Neural crest cell (in vitro differentiated cells): Measurements from ENCODE around the gene ETV3. TPM values are rescaled to one million over a fixed set of nuclear protein-coding genes. Genes with fewer than 3 reads are reported as not detected.

Experiments used
- DNase-seq: peaks from one replicate; pipeline ENCODE4 v3.0.0; 2021; ENCODE audit warnings: low read depth, mixed read lengths, low spot score
- H3K27ac Mint-ChIP-seq: one replicate; pipeline ENCODE4 v1.8.0; 2021; ENCODE audit warnings: mild to moderate bottlenecking, mixed read lengths; ENCODE audit not compliant: unreplicated experiment
- H3K27me3 Mint-ChIP-seq: 2 replicates; pipeline ENCODE4 v1.8.0; 2021; ENCODE audit warnings: low read depth, mild to moderate bottlenecking, mixed read lengths
- H3K36me3 Mint-ChIP-seq: 2 replicates; pipeline ENCODE4 v1.8.0; 2021; ENCODE audit warnings: low read depth, mild to moderate bottlenecking, mixed read lengths
- H3K4me1 Mint-ChIP-seq: 2 replicates; pipeline ENCODE4 v1.8.0; 2021; ENCODE audit warnings: mixed read lengths
- H3K4me3 Mint-ChIP-seq: one replicate; pipeline ENCODE4 v1.8.0; 2021; ENCODE audit warnings: mild to moderate bottlenecking, mixed read lengths
- H3K9me3 Mint-ChIP-seq: 2 replicates; pipeline ENCODE4 v1.8.0; 2021; ENCODE audit warnings: mixed read lengths
- CTCF ChIP-seq: fragments of 200-600 bp; sonication (generic); conservative IDR thresholded peaks from 2 replicates; pipeline ENCODE4 v1.5.0; 2021; ENCODE audit warnings: antibody characterized with exemption, mild to moderate bottlenecking
- total RNA-seq: library from RNA; stranded (reverse); gene quantifications from 2 replicates; pipeline ENCODE4 v1.2.1, GENCODE V29; 2021

ETV3 gene
- total RNA-seq, 1 donor from 2014 or later = 29.7 TPM

- H3K27ac Mint-ChIP-seq = no peak overlapping the region
- no peaks in the 10 kb centered on the region for H3K36me3 Mint-ChIP-seq
- TF ChIP-seq CTCF = no peak
- H3K4me3 Mint-ChIP-seq = no peak overlapping the region
- H3K4me1 Mint-ChIP-seq = peaks cover 20% of the 10 kb centered on the region
- H3K9me3 Mint-ChIP-seq = no peaks in the 10 kb centered on the region
- H3K27me3 Mint-ChIP-seq = no peaks in the 10 kb centered on the region
- no peak for DNase-seq
Observed at GRCh38 chr1:157091668-157092273, 46.4 kb downstream of the ETV3 start.

DNA sequence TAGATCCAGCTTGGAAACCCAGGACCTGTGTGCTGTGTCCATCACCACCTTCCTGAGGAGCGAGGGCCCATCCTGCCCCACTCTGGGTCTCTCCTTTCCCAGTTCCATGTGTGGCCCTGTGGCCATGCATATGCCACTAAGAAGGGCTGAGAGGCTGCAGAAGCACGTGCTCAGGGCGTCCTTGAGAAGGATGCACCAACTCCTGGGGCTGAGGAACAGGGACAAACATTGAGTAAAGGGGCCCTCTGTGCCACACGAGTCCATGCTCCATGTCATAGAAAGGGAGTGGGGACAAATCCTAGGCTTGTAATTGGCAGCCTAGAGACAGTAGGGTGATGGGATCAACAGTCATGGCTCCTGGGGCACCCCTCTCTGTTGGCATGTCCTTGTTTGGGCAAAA, 47.0 kb downstream of the ETV3 start:
- no peak overlapping the region for H3K27ac Mint-ChIP-seq
- no peak overlapping the region for H3K4me3 Mint-ChIP-seq
- no peaks in the 10 kb centered on the region for H3K9me3 Mint-ChIP-seq
- peaks cover 20% of the 10 kb centered on the region for H3K4me1 Mint-ChIP-seq
- H3K27me3 Mint-ChIP-seq = no peaks in the 10 kb centered on the region
- TF ChIP-seq CTCF = no peak
- no peak for DNase-seq
- no peaks in the 10 kb centered on the region for H3K36me3 Mint-ChIP-seq

DNA sequence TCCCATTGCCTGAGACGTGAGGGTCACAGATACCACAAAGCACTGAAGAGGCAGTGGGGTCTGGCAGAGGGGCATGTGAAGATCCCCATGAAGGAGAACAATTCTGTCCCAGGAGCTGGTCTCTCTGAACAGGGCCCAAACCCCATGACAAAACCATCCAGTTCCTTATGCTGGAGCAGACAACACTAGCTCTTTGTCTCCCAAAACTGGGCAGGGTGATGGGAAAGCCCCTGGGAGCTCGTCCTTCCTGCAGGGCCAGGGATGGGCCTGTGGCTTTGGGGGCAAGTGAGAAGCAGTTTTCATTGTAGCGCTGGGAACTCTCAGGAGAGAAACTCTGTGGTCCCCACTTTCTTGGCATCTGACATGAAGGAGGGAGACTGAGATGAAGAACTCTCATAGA, 47.4 kb downstream of the ETV3 start:
- Mint-ChIP-seq H3K4me3 (no peak overlapping the region), H3K27me3 (no peaks in the 10 kb centered on the region), H3K9me3 (no peaks in the 10 kb centered on the region), H3K36me3 (no peaks in the 10 kb centered on the region), H3K27ac (no peak overlapping the region), H3K4me1 (peaks cover 20% of the 10 kb centered on the region)
- no peak for TF ChIP-seq CTCF
- no peak for DNase-seq

- DNase-seq = peak; percentile 98
- peak overlapping the region; percentile 64 for H3K27ac Mint-ChIP-seq
- peaks cover 20% of the 10 kb centered on the region for H3K4me1 Mint-ChIP-seq
- no peaks in the 10 kb centered on the region for H3K36me3 Mint-ChIP-seq
- H3K27me3 Mint-ChIP-seq = no peaks in the 10 kb centered on the region
- no peak overlapping the region for H3K4me3 Mint-ChIP-seq
- no peaks in the 10 kb centered on the region for H3K9me3 Mint-ChIP-seq
- peak; percentile 98 for TF ChIP-seq CTCF
Observed at GRCh38 chr1:157090196-157090647, 48.0 kb downstream of the ETV3 start.

DNA sequence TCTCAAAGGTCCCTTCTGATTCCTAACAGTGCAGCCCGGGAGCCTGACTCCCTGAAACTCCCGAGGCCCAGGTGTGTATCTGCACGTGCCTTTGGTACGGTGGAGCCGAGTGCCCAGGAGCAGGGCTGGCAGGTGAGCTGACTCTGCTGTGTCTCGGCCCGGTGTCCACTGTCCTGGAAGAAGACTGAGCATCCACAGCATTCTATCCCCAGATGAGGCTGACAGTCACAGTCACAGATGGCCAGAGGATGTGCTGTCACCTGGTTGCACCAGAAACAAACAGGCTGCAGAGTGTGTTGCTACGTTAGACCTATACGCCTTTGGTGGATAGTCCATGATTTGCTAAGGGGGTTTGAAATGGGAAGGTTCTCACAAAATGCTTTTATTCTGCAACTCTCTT, 48.4 kb downstream of the ETV3 start:
- Mint-ChIP-seq H3K9me3 (no peaks in the 10 kb centered on the region), H3K4me3 (no peak overlapping the region), H3K36me3 (no peaks in the 10 kb centered on the region), H3K27me3 (no peaks in the 10 kb centered on the region), H3K4me1 (peaks cover 20% of the 10 kb centered on the region), H3K27ac (peak overlapping the region; percentile 64)
- no peak for TF ChIP-seq CTCF
- DNase-seq = no peak
